Keratinocyte (primary cell): ENCODE measurements around the gene PCDHA7.

Source experiments
- CTCF ChIP-seq, 3 experiments: IDR thresholded peaks in 1 of 3; conservative IDR thresholded peaks in 1 of 3; optimal IDR thresholded peaks in 1 of 3; 2 replicates in 2 of 3; 3 replicates in 1 of 3; pipeline versions ENCODE3 to v1.5.1; 2011; ENCODE audit warnings: low read length in 3 of 3, mild to moderate bottlenecking in 3 of 3, moderate library complexity in 2 of 3, control low read depth in 1 of 3, inconsistent platforms in 1 of 3; ENCODE audit not compliant: insufficient read depth in 2 of 3; ENCODE audit errors: extremely low read depth in 1 of 3
- EZH2 ChIP-seq: IDR thresholded peaks from one replicate; pipeline ENCODE4 v1.6.1; 2012; ENCODE audit warnings: inconsistent platforms, mild to moderate bottlenecking, low read length, moderate library complexity

GRCh38 chr5:140862441-140863295 is 28.6 kb downstream of the PCDHA7 start:
- TF ChIP-seq CTCF (optimal IDR thresholded peaks at IDR 0.05 in 1 of 3, IDR thresholded peaks at IDR 0.05 in 1 of 3, conservative IDR thresholded peaks at IDR 0.05 in 1 of 3; ENCODE audit: extremely low read depth in 1 of 3, insufficient read depth in 2 of 3, low read length in 3 of 3) (no peak), EZH2 (no peak)
